HUES6 (cell line): ENCODE measurements around the gene PAQR7.

Experiments used
- H3K27ac ChIP-seq: 2 replicates; pipeline ENCODE4 v1.7.0; 2013; ENCODE audit warnings: low read depth, mild to moderate bottlenecking, low read length, inconsistent platforms
- H3K27me3 ChIP-seq: 2 replicates; pipeline ENCODE4 v1.6.1; 2013; ENCODE audit warnings: low read length; ENCODE audit not compliant: control insufficient read depth, insufficient read depth
- H3K36me3 ChIP-seq: 2 replicates; pipeline ENCODE4 v1.6.1; 2013; ENCODE audit warnings: low read length; ENCODE audit not compliant: control insufficient read depth, insufficient read depth
- H3K4me1 ChIP-seq: 2 replicates; pipeline ENCODE4 v1.6.1; 2013; ENCODE audit warnings: low read length; ENCODE audit not compliant: control insufficient read depth, insufficient read depth
- H3K4me3 ChIP-seq: 2 replicates; pipeline ENCODE4 v1.5.1; 2013; ENCODE audit warnings: low read depth, low read length
- H3K9ac ChIP-seq: one replicate; pipeline ENCODE4 v1.6.1; 2013; ENCODE audit warnings: mild to moderate bottlenecking, low read length
- H3K9me3 ChIP-seq: 2 replicates; pipeline ENCODE4 v1.6.1; 2013; ENCODE audit warnings: low read depth, low read length; ENCODE audit not compliant: control insufficient read depth, insufficient read depth

PAQR7 gene

GRCh38 chr1:25814549-25815087 is 60.9 kb downstream of the PAQR7 start:
- H3K36me3 ChIP-seq = peaks cover 56% of the 10 kb centered on the region
- H3K4me1 ChIP-seq = peaks cover 20% of the 10 kb centered on the region
- H3K9ac ChIP-seq = no peak overlapping the region

DNA sequence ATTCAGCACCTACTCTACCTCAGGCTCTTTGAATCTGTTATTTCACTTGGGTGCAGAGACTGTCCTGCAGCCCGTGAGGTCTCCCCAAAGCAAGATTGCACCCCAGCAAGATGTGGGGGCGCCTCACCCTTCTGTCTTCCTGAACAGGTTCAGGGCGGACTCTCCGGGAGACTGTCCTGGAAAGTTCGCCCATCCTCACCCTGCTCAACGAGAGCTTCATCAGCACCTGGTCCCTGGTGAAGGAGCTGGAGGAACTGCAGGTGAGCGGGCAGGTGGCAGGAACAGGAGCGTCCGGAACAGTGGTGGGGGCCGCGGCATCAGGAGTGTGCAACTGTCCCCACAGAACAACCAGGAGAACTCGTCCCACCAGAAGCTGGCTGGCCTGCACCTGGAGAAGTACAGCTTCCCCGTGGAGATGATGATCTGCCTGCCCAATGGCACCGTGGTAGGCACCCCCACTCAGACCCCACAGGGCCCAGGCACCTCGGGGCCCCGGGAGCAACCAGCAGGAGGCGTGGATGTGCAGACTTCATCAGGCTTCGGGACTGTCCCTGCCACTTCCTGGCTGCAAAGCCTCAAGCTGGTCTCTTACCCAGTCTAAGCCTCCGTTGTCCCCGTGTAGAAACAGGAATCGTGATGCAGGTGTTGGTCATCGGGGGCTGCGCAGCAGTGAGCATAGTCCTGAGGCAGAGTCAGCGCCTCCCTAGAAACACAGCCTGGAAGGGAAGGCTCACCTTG is 61.6 kb downstream of the PAQR7 start:
- H3K27me3 ChIP-seq = no peaks in the 10 kb centered on the region
- H3K9me3 ChIP-seq = no peaks in the 10 kb centered on the region
- H3K4me3 ChIP-seq = no peak overlapping the region
- no peak overlapping the region for H3K27ac ChIP-seq
- H3K9ac ChIP-seq = no peak overlapping the region
- H3K4me1 ChIP-seq = peaks cover 20% of the 10 kb centered on the region
- H3K36me3 ChIP-seq = peaks cover 63% of the 10 kb centered on the region

More at GRCh38 chr1:25814549-25815087, 60.9 kb downstream of the PAQR7 start:
- no peaks in the 10 kb centered on the region for H3K9me3 ChIP-seq
- no peaks in the 10 kb centered on the region for H3K27me3 ChIP-seq
- H3K4me3 ChIP-seq = no peak overlapping the region
- no peak overlapping the region for H3K27ac ChIP-seq

DNA sequence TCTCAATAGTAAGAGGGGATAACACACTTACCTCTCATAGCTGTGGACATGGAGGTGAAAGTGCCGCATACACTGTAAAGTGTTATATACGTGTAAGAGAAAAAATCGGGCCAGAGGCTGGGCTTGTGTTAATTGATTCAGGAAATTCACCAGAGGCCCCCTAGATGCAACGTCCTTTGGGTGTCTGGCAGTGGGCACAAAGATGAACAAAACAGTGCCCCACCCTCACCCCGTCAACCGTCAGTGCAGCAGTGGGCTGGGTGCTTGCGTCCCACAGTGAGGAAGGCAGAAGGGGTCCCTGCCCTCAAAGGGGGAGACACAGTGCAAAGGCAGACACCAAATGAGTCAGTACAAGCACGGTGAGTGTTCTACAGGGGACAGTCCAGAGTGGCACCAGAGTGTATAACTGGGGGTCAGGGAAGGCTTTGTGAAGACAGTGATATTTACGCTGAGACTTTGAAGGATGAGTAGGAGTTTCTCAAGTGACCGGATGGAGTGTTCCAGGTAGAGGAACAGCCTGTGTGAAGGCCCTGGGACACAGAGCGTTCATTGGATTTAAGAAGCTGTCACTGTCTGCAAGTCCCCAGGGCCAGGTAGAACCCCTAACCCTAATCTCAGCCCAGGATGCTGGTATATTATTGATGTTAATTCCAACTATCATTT is 62.3 kb downstream of the PAQR7 start:
- no peaks in the 10 kb centered on the region for H3K9me3 ChIP-seq
- no peaks in the 10 kb centered on the region for H3K27me3 ChIP-seq
- no peak overlapping the region for H3K27ac ChIP-seq
- peaks cover 69% of the 10 kb centered on the region for H3K36me3 ChIP-seq
- H3K4me3 ChIP-seq = no peak overlapping the region
- peaks cover 13% of the 10 kb centered on the region for H3K4me1 ChIP-seq
- no peak overlapping the region for H3K9ac ChIP-seq
